Cardiac fibroblast (primary cell): ENCODE results near the gene CCDC171.

Experiments
- DNase-seq, 2 donors: peaks; one replicate each; pipeline versions ENCODE4 v3.0.0 to v3.0.0-alpha.2; 2010; ENCODE audit warnings: low read depth in 2 of 2
- H3K4me3 ChIP-seq, 2 donors: replicated peaks in 1 of 2; 1 replicate in 1 of 2; 2 replicates in 1 of 2; pipeline ENCODE4 v1.5.1; 2011; ENCODE audit warnings: low read depth in 2 of 2, low read length in 2 of 2, mild to moderate bottlenecking in 2 of 2, moderate library complexity in 1 of 2
- TF ChIP-seq, protein P1 (sequence below): IDR thresholded peaks from one replicate; pipeline ENCODE4 v1.5.1; 2011; ENCODE audit warnings: low read depth, mild to moderate bottlenecking, low read length, inconsistent platforms

The CCDC171 gene

DNA sequence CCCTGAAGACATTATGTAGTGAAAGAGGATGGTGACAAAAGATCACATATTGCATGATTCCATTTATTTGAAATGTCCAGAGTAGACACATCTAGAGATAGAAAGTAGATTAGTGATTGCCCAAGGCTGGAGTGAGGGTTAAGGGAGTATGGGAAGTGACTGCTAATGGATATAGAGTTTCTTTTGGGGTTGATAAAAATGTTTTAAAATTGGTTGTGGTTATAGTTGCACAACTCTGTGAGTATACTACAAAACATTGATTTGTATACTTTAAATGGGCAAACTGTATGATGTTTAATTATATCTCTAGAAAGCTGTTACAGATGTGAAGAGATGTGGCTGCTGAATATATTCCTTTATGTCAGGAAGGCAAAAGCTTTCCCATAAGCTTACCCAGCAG lies 202.8 kb downstream of the CCDC171 start:
- TF ChIP-seq, protein P1, sequence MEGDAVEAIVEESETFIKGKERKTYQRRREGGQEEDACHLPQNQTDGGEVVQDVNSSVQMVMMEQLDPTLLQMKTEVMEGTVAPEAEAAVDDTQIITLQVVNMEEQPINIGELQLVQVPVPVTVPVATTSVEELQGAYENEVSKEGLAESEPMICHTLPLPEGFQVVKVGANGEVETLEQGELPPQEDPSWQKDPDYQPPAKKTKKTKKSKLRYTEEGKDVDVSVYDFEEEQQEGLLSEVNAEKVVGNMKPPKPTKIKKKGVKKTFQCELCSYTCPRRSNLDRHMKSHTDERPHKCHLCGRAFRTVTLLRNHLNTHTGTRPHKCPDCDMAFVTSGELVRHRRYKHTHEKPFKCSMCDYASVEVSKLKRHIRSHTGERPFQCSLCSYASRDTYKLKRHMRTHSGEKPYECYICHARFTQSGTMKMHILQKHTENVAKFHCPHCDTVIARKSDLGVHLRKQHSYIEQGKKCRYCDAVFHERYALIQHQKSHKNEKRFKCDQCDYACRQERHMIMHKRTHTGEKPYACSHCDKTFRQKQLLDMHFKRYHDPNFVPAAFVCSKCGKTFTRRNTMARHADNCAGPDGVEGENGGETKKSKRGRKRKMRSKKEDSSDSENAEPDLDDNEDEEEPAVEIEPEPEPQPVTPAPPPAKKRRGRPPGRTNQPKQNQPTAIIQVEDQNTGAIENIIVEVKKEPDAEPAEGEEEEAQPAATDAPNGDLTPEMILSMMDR: no peak
- H3K4me3 ChIP-seq: no peak overlapping the region
- peak in 1 of 2 donors; percentile 5 for DNase-seq

DNA sequence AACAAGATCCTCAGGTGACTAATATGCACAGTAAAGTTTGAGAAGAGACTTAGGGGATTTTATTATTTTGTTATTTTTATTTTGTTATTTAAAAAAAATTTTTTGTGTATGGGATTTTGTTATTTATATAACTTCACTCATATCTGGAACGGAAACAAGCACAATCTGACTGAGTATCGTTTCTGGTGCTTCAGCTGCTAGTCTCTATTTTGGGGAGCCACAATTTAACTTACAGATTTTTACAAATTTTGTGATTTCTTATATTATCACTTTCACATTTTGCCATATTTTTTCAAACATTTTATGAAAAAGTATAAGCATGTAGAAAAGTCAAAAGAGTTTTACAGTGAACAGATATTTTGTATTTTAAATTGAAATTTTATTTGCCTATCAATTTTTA lies 208.7 kb downstream of the CCDC171 start:
- H3K4me3 ChIP-seq: no peak overlapping the region
- no peak for DNase-seq
- TF ChIP-seq, protein P1: no peak

GRCh38 chr9:15763371-15763770 lies 210.5 kb downstream of the CCDC171 start:
- no peak for DNase-seq
- H3K4me3 ChIP-seq: no peak overlapping the region
- TF ChIP-seq, protein P1: no peak

DNA sequence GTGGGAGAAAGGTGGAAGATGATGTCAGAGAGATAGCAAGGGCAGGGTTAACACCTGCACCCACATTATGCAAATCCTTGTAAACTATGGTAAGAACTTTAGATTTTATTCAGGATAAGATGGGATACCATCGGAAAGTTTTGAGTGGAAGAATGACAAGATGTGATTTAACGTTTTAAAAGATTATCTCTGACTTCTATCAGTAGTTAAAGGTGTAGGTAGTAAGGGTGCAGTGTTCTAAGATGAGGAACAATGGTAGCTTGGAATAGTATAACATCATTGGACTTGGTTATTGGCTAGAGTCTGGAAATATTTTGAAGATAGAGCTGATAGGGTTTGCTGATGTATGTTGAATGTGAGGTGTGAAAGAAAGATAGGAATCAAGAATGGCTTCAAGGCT lies 211.3 kb downstream of the CCDC171 start:
- H3K4me3 ChIP-seq: no peak overlapping the region
- DNase-seq: no peak
- TF ChIP-seq, protein P1: no peak

- no peak for DNase-seq
- TF ChIP-seq, protein P1: no peak
Observed at GRCh38 chr9:15769547-15769946, 216.7 kb downstream of the CCDC171 start.

DNA sequence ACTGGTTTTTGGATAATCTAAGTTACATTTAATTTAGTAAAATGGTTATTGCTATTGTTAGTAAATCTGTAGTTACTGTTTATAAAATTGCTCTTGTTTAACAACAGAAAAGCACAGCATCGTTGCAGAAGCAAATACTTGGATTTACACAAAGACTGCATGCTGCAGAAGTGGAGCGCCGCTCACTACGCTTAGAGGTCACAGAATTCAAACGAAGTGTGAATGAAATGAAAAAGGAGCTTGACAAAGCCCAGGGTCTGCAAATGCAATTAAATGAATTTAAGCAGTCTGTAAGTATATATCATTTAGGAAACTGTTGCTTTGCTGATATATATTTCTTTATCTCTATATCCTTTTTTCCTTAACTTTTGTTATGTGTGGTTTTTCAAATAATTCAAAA lies 226.0 kb downstream of the CCDC171 start:
- TF ChIP-seq, protein P1: no peak
- no peak for DNase-seq
- H3K4me3 ChIP-seq: no peak overlapping the region

More at GRCh38 chr9:15769547-15769946, 216.7 kb downstream of the CCDC171 start:
- H3K4me3 ChIP-seq: no peak overlapping the region

- no peak for DNase-seq
- H3K4me3 ChIP-seq: no peak overlapping the region
- TF ChIP-seq, protein P1: no peak
Observed at GRCh38 chr9:15782106-15782505, 229.3 kb downstream of the CCDC171 start.
